SH-SY5Y (cell line): ENCODE results near the gene PRKCG.

Source experiments
- GATA2 ChIP-seq: IDR thresholded peaks from 2 replicates; pipeline ENCODE4 v1.6.1; 2011; ENCODE audit warnings: mild to moderate bottlenecking, low read depth, low read length
- GATA3 ChIP-seq: IDR thresholded peaks from 2 replicates; pipeline ENCODE4 v1.6.1; 2011; ENCODE audit warnings: low read depth, mild to moderate bottlenecking, low read length, moderate library complexity

- TF ChIP-seq GATA2 (no peak), GATA3 (no peak)
These were observed 12.8 kb upstream of the PRKCG start for GRCh38 chr19:53868892-53869804.
